GM19324 (cell line): ENCODE measurements around the gene FAM118B.
A peak's percentile ranks its signal among the peaks of the same experiment; 100 is the strongest.

Source experiments
- ATAC-seq: cut with Tn5 transposase; IDR thresholded peaks from one replicate; pipeline ENCODE4 v1.9.1; 2021; ENCODE audit warnings: mild to moderate bottlenecking, moderate library complexity; ENCODE audit not compliant: unreplicated experiment, low FRiP score

FAM118B gene

GRCh38 chr11:126265811-126266210 lies 54.2 kb downstream of the FAM118B start:
- no peak for ATAC-seq

GRCh38 chr11:126267650-126268049 lies 56.1 kb downstream of the FAM118B start:
- ATAC-seq = no peak

- no peak for ATAC-seq
Observed at GRCh38 chr11:126268361-126268707, 56.8 kb downstream of the FAM118B start.

GRCh38 chr11:126268708-126269579 lies 57.4 kb downstream of the FAM118B start, which contains the start of the genes FOXRED1 and SRPRA:
FOXRED1 (plus strand) TSS chr11:126269154; CDS start chr11:126269207, 53 bp downstream.
SRPRA (minus strand) TSS chr11:126268895; CDS start chr11:126268804, 91 bp downstream.
- peak; percentile 99 for ATAC-seq

GRCh38 chr11:126277322-126277721 lies 65.7 kb downstream of the FAM118B start:
- no peak for ATAC-seq

- ATAC-seq = no peak
Observed at GRCh38 chr11:126277780-126278179, 66.2 kb downstream of the FAM118B start.

GRCh38 chr11:126279191-126279590 lies 67.6 kb downstream of the FAM118B start:
- no peak for ATAC-seq

- no peak for ATAC-seq
Observed at GRCh38 chr11:126280595-126280994, 69.0 kb downstream of the FAM118B start.

GRCh38 chr11:126281245-126281644 lies 69.7 kb downstream of the FAM118B start:
- ATAC-seq = no peak

GRCh38 chr11:126281666-126282175 lies 70.1 kb downstream of the FAM118B start:
- no peak for ATAC-seq

GRCh38 chr11:126282361-126282735 lies 70.8 kb downstream of the FAM118B start:
- ATAC-seq = no peak

GRCh38 chr11:126282736-126283591 lies 71.4 kb downstream of the FAM118B start, which contains the start of gene TIRAP:
TIRAP (plus strand) TSS chr11:126283093; CDS start chr11:126290895, 7,802 bp downstream.
- peak; percentile 73 for ATAC-seq

- peak; percentile 56 for ATAC-seq
Observed at GRCh38 chr11:126284829-126285228, 73.2 kb downstream of the FAM118B start.

GRCh38 chr11:126288237-126288636 lies 76.7 kb downstream of the FAM118B start:
- ATAC-seq = no peak

- ATAC-seq = no peak
Observed at GRCh38 chr11:126290887-126291286, 79.3 kb downstream of the FAM118B start.

- no peak for ATAC-seq
Observed at GRCh38 chr11:126293726-126294125, 82.1 kb downstream of the FAM118B start.

- ATAC-seq = no peak
Observed at GRCh38 chr11:126297004-126297403, 85.4 kb downstream of the FAM118B start.

- ATAC-seq = peak; percentile 91
Observed at GRCh38 chr11:126303623-126304456, 92.3 kb downstream of the FAM118B start, which contains the start of gene DCPS. DCPS (plus strand) TSS chr11:126304060; CDS start chr11:126304081, 21 bp downstream.

- peak; percentile 7 for ATAC-seq
Observed at GRCh38 chr11:126304457-126305075, 93.0 kb downstream of the FAM118B start.
